HepG2 (cell line): ENCODE measurements around the gene PCDH10. TPM values are rescaled to one million over a fixed set of nuclear protein-coding genes. Genes with fewer than 3 reads are reported as not detected.

Source experiments
- ATAC-seq: fragments of 200-7000 bp; cut with Tn5 transposase; 3 replicates; pipeline ENCODE4 v1.9.1; 2020; ENCODE audit warnings: mild to moderate bottlenecking, moderate library complexity
- BruUV-seq: library from RNA; stranded (reverse); fragments of 400-500 nt; replicated peaks from 2 replicates; lab custom pipeline; 2021; lab: Mats Ljungman, UMichigan
- CTCF ChIA-PET: fragments of 300-600 bp; formaldehyde crosslinking; extraction: SDS; loops from one replicate; lab custom pipeline; 2021; ENCODE audit warnings: low total read pairs, inconsistent platforms, low intra/inter-chr PET ratio; lab: Yijun Ruan, JAX
- POLR2A ChIA-PET: fragments of 350-600 bp; sonication (Branson Sonifier 250); formaldehyde crosslinking; loops from one replicate; lab custom pipeline; 2020; ENCODE audit warnings: antibody characterized with exemption, inconsistent platforms; lab: Yijun Ruan, JAX
- DNase-seq: peaks from one replicate; pipeline ENCODE4 v3.0.0-alpha.2; 2015; ENCODE audit warnings: low spot score
- FAIRE-seq: peaks from 3 replicates; lab custom pipeline; 2011; peaks lifted over from hg19 to GRCh38; lab: Jason Lieb, UNC
- H2AFZ ChIP-seq: one replicate; pipeline ENCODE4 v1.6.1; 2011; ENCODE audit warnings: low read length, inconsistent platforms
- H3K27ac ChIP-seq: fragments of 300-600 bp; 3 replicates; pipeline ENCODE4 v1.8.0; 2011; ENCODE audit warnings: mixed run types, mild to moderate bottlenecking, mixed read lengths, low read length, inconsistent platforms; ENCODE audit not compliant: insufficient read depth; ENCODE audit errors: extremely low read length
- H3K27me3 ChIP-seq, 2 experiments: fragments of 200-600 bp in 1 of 2; 2 replicates in 1 of 2; 3 replicates in 1 of 2; pipeline versions ENCODE4 v1.6.0 to v1.8.0; 2011; ENCODE audit warnings: low read length in 2 of 2, mild to moderate bottlenecking in 2 of 2, moderate library complexity in 2 of 2, inconsistent platforms in 1 of 2; ENCODE audit not compliant: insufficient read depth in 2 of 2, control insufficient read depth in 1 of 2
- H3K36me3 ChIP-seq, 2 experiments: fragments of 200-600 bp in 1 of 2; replicated peaks in 1 of 2; 2 replicates in 1 of 2; 3 replicates in 1 of 2; pipeline versions ENCODE4 v1.5.1 to v1.8.0; 2011; ENCODE audit warnings: low read length in 2 of 2, inconsistent platforms in 1 of 2; ENCODE audit not compliant: insufficient read depth in 2 of 2, control insufficient read depth in 1 of 2
- H3K4me1 ChIP-seq: 2 replicates; pipeline ENCODE4 v1.5.1; 2012; ENCODE audit warnings: low read length, inconsistent platforms; ENCODE audit not compliant: insufficient read depth
- H3K4me2 ChIP-seq: 2 replicates; pipeline ENCODE4 v1.6.0; 2011; ENCODE audit warnings: low read depth, low read length, inconsistent platforms
- H3K4me3 ChIP-seq, 3 experiments: fragments of 200-600 bp in 1 of 3; sonication (generic), shearing (Covaris generic) in 1 of 3; replicated peaks in 1 of 3; 2 replicates each; pipeline ENCODE4 v1.5.1; 2011 to 2016; ENCODE audit warnings: low read length in 3 of 3, inconsistent platforms in 2 of 3, low read depth in 2 of 3, mild to moderate bottlenecking in 2 of 3, control low read depth in 1 of 3, mixed read lengths in 1 of 3; ENCODE audit not compliant: insufficient read depth in 1 of 3
- H3K79me2 ChIP-seq: one replicate; pipeline ENCODE4 v1.6.1; 2011; ENCODE audit warnings: low read length, inconsistent platforms; ENCODE audit not compliant: insufficient read depth
- H3K9ac ChIP-seq: 2 replicates; pipeline ENCODE4 v1.6.0; 2011; ENCODE audit warnings: mild to moderate bottlenecking, low read depth, low read length, inconsistent platforms; ENCODE audit not compliant: insufficient read depth
- H3K9me3 ChIP-seq: 2 replicates; pipeline ENCODE4 v1.5.1; 2012; ENCODE audit warnings: mild to moderate bottlenecking, low read length
- H4K20me1 ChIP-seq: 2 replicates; pipeline ENCODE4 v1.6.0; 2011; ENCODE audit warnings: inconsistent platforms, mild to moderate bottlenecking, low read length, moderate library complexity; ENCODE audit not compliant: insufficient read depth
- ATF1 ChIP-seq: IDR thresholded peaks from 2 replicates; pipeline ENCODE4 v1.6.1; 2016; ENCODE audit warnings: mild to moderate bottlenecking, control low read depth
- JDP2 ChIP-seq: sonication (generic); formaldehyde crosslinking; IDR thresholded peaks from 2 replicates; pipeline ENCODE4 v1.8.1; 2022; ENCODE audit warnings: missing genetic modification reagents, borderline replicate concordance
- MEIS1 ChIP-seq: sonication (generic); formaldehyde crosslinking; IDR thresholded peaks from 2 replicates; pipeline ENCODE4 v1.9.0; 2021; ENCODE audit warnings: mild to moderate bottlenecking, missing genetic modification reagents, moderate library complexity, borderline replicate concordance
- NFYB ChIP-seq: sonication (generic); formaldehyde crosslinking; IDR thresholded peaks from 2 replicates; pipeline ENCODE4 v1.4.0; 2020; ENCODE audit warnings: missing genetic modification reagents
- ZBTB7A ChIP-seq: sonication (generic); formaldehyde crosslinking; IDR thresholded peaks from 2 replicates; pipeline ENCODE4 v1.8.0; 2022; ENCODE audit warnings: mild to moderate bottlenecking, missing genetic modification reagents
- ZKSCAN5 ChIP-seq: sonication (generic); formaldehyde crosslinking; IDR thresholded peaks from 2 replicates; pipeline ENCODE4 v1.5.1; 2020; ENCODE audit warnings: mild to moderate bottlenecking, missing genetic modification reagents
- ZNF124 ChIP-seq: sonication (generic); formaldehyde crosslinking; IDR thresholded peaks from 2 replicates; pipeline ENCODE4 v1.4.0; 2020; ENCODE audit warnings: missing genetic modification reagents
- ZNF20 ChIP-seq: sonication (generic); formaldehyde crosslinking; IDR thresholded peaks from 2 replicates; pipeline ENCODE4 v1.4.0; 2020; ENCODE audit warnings: mild to moderate bottlenecking, moderate library complexity, missing genetic modification reagents
- in situ Hi-C: cut with HindIII; loops from 2 replicates; pipeline ENCODE4 v1.10.0; 2017; ENCODE audit warnings: low pct_unique_long_range_greater_than_20kb; ENCODE audit not compliant: extremely low pct_ligation_motif_present
- intact Hi-C: fragments of 100-400 bp; cut with micrococcal nuclease; formaldehyde crosslinking; loops from one replicate; pipeline ENCODE4 v1.10.0; 2022; ENCODE audit not compliant: unreplicated experiment
- polyA plus RNA-seq, 8 experiments: library from polyadenylated mRNA; depleted of rRNA in 3 of 8; stranded (reverse) in 7 of 8; unstranded in 1 of 8; fragments of >200 nt; fragmentation: Illumina TruSeq in 4 of 8; extraction: Trizol in 4 of 8; gene quantifications; 2 replicates each; pipeline versions ENCODE4 v1.2.1 to v1.2.3, GENCODE V29; 2011 to 2016; ENCODE audit warnings: low read depth in 4 of 8, missing spikeins in 1 of 8, mixed read lengths in 1 of 8; ENCODE audit not compliant: insufficient read depth in 1 of 8
- total RNA-seq, 5 experiments: library from RNA; depleted of rRNA; stranded (reverse); fragments of >200 nt; fragmentation: Illumina TruSeq; extraction: Trizol; gene quantifications; 2 replicates each; pipeline ENCODE4 v1.2.3, GENCODE V29; 2016; ENCODE audit warnings: low read depth in 1 of 5
- TF ChIP-seq, protein P1 (sequence below): sonication (generic); formaldehyde crosslinking; IDR thresholded peaks from 2 replicates; pipeline ENCODE4 v1.4.0; 2020; ENCODE audit warnings: missing genetic modification reagents, low read depth, mild to moderate bottlenecking, borderline replicate concordance
- TF ChIP-seq, protein P2 (sequence below): sonication (generic); formaldehyde crosslinking; IDR thresholded peaks from 2 replicates; pipeline ENCODE4 v1.4.0; 2020; ENCODE audit warnings: missing genetic modification reagents

PCDH10 gene
- total and polyA plus RNA-seq, 2 of the 13 experiments (the other 11 are each of a cell fraction or from before 2014, with no cell fraction given): not detected

DNA sequence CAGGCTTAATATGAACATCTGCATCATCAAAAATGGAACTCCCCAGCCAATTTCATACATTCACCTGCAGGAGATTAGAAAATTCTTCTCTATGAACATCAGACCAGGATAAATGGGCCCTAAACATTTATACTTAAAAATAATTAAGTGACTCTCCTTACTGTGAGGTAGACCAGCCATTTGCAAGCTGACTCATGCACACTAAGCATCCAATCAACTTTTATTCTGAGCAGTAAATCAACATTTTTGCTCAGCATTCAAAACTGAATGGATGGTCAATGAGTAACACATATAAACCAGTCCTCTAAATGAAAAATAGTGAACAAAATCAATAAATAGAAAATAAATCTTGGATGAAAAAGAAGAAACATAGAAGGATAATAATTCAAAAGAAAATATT, 19.9 kb upstream of the PCDH10 start:
- H3K9ac ChIP-seq: no peak overlapping the region
- in situ Hi-C loops: no loop called here
- H3K4me1 ChIP-seq: no peaks in the 10 kb centered on the region
- H3K9me3 ChIP-seq: no peaks in the 10 kb centered on the region
- DNase-seq: no peak
- no peak overlapping the region for H3K4me3 ChIP-seq
- intact Hi-C loops: no loop called here
- no peak overlapping the region for H3K4me2 ChIP-seq
- no peak for FAIRE-seq
- no TSS peak for BruUV-seq
- no peaks in the 10 kb centered on the region for H3K36me3 ChIP-seq
- H3K79me2 ChIP-seq: no peaks in the 10 kb centered on the region
- H4K20me1 ChIP-seq: no peaks in the 10 kb centered on the region
- no peaks in the 10 kb centered on the region for H3K27me3 ChIP-seq
- no peak for ATAC-seq
- ChIA-PET CTCF (no interaction called here), POLR2A (no interaction called here)
- H2AFZ ChIP-seq: no peak overlapping the region
- no peak overlapping the region for H3K27ac ChIP-seq
- no peak for TF ChIP-seq ZBTB7A
- no peak for TF ChIP-seq NFYB (CRISPR knock-in tag)
- TF ChIP-seq, protein P1, sequence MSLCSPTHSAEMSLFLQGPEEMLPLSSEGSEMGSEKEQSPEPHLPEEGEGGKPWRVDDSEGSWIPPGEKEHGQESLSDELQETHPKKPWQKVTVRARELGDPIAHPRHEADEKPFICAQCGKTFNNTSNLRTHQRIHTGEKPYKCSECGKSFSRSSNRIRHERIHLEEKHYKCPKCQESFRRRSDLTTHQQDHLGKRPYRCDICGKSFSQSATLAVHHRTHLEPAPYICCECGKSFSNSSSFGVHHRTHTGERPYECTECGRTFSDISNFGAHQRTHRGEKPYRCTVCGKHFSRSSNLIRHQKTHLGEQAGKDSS (CRISPR knock-in tag): no peak
- no peak for TF ChIP-seq JDP2 (CRISPR knock-in tag)
- no peak for TF ChIP-seq ATF1 (CRISPR knock-in tag)
- TF ChIP-seq, protein P2, sequence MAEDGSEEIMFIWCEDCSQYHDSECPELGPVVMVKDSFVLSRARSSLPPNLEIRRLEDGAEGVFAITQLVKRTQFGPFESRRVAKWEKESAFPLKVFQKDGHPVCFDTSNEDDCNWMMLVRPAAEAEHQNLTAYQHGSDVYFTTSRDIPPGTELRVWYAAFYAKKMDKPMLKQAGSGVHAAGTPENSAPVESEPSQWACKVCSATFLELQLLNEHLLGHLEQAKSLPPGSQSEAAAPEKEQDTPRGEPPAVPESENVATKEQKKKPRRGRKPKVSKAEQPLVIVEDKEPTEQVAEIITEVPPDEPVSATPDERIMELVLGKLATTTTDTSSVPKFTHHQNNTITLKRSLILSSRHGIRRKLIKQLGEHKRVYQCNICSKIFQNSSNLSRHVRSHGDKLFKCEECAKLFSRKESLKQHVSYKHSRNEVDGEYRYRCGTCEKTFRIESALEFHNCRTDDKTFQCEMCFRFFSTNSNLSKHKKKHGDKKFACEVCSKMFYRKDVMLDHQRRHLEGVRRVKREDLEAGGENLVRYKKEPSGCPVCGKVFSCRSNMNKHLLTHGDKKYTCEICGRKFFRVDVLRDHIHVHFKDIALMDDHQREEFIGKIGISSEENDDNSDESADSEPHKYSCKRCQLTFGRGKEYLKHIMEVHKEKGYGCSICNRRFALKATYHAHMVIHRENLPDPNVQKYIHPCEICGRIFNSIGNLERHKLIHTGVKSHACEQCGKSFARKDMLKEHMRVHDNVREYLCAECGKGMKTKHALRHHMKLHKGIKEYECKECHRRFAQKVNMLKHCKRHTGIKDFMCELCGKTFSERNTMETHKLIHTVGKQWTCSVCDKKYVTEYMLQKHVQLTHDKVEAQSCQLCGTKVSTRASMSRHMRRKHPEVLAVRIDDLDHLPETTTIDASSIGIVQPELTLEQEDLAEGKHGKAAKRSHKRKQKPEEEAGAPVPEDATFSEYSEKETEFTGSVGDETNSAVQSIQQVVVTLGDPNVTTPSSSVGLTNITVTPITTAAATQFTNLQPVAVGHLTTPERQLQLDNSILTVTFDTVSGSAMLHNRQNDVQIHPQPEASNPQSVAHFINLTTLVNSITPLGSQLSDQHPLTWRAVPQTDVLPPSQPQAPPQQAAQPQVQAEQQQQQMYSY (CRISPR knock-in tag): no peak
- TF ChIP-seq ZNF124 (CRISPR knock-in tag): no peak
- no peak for TF ChIP-seq ZNF20
- TF ChIP-seq ZKSCAN5 (CRISPR knock-in tag): no peak
- no peak for TF ChIP-seq MEIS1
